Measurements from ENCODE around the gene USP10. TPM values are rescaled to one million over a fixed set of nuclear protein-coding genes. Genes with fewer than 3 reads are reported as not detected.

The USP10 gene
- total and polyA plus RNA-seq, 2 donors from 2014 or later: 36.8 to 79.5 TPM

DNA sequence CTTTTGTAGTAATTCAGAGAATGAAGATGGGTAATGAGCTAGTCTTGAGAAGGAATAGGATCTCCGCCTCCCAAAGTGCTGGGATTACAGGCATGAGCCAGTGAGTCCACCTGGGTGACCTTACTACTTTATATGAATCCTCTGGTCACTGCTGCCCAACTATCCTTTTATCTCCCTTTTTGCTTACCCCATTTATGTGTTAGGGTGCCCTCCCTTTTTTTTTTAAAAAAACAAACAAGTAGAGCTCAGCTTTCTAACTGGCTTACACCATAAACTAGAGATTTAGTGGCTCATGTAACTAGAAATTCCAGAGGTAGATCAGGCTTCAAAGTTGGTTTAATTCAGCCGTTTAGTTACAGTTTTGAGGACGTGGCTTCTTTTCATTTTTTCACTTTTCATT, 15.6 kb downstream of the USP10 start:
- Histone ChIP-seq H3K4me3 (ENCODE audit: low read length in 3 of 3) (no peak overlapping the region), H3K27ac (ENCODE audit: low read depth in 2 of 2, low read length in 2 of 2) (no peak overlapping the region), H3K4me1 (ENCODE audit: control insufficient read depth in 2 of 3, insufficient read depth in 2 of 3, low read depth in 1 of 3, low read length in 3 of 3) (peaks cover 0 to 8% (median 5%) of the 10 kb centered on the region in 3 donors), H3K27me3 (ENCODE audit: control insufficient read depth, insufficient read depth, low read length) (no peaks in the 10 kb centered on the region), H3K9me3 (ENCODE audit: control insufficient read depth in 2 of 3, insufficient read depth in 1 of 3, low read length in 3 of 3) (no peaks in the 10 kb centered on the region), H3K9ac (ENCODE audit: low read length in 3 of 3) (no peak overlapping the region), H3K36me3 (ENCODE audit: control insufficient read depth in 2 of 3, insufficient read depth in 3 of 3, low read length in 3 of 3) (peaks cover 0 to 2% (median 0%) of the 10 kb centered on the region in 3 donors)
- intact Hi-C loops (cut with DNase I): no loop called here
- peak in 2 of 5 donors; percentile 54 to 63 for DNase-seq
- no peak for FAIRE-seq
- TF ChIP-seq, protein P1, sequence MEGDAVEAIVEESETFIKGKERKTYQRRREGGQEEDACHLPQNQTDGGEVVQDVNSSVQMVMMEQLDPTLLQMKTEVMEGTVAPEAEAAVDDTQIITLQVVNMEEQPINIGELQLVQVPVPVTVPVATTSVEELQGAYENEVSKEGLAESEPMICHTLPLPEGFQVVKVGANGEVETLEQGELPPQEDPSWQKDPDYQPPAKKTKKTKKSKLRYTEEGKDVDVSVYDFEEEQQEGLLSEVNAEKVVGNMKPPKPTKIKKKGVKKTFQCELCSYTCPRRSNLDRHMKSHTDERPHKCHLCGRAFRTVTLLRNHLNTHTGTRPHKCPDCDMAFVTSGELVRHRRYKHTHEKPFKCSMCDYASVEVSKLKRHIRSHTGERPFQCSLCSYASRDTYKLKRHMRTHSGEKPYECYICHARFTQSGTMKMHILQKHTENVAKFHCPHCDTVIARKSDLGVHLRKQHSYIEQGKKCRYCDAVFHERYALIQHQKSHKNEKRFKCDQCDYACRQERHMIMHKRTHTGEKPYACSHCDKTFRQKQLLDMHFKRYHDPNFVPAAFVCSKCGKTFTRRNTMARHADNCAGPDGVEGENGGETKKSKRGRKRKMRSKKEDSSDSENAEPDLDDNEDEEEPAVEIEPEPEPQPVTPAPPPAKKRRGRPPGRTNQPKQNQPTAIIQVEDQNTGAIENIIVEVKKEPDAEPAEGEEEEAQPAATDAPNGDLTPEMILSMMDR (IDR thresholded peaks at IDR 0.05; ENCODE audit: borderline replicate concordance, extremely low read depth, insufficient read depth): no peak

DNA sequence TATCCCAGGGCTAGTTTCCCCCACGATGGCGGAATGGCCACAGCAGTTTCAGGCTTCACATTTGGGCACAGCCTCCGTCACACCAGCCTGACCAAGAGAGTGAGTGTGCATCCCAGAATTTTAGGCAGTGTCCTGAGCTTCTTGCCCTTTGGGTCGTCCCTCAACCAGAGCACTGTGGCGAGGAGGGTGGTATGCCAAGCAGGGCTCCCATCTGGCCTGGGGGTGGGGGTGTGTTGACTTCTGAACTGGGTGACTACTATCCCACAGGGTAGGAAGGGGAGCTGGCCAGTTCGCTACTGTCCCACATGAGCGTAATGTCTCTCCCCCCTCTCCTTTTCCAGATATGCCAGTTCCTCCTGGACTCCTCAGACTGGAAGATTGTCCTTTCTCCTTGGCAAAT, 16.1 kb downstream of the USP10 start:
- FAIRE-seq (no peak), DNase-seq (no peak)
- peaks cover 0 to 8% (median 5%) of the 10 kb centered on the region in 3 donors for H3K4me1 ChIP-seq (ENCODE audit: control insufficient read depth in 2 of 3, insufficient read depth in 2 of 3, low read depth in 1 of 3, low read length in 3 of 3)
- H3K9ac ChIP-seq (ENCODE audit: low read length in 3 of 3): no peak overlapping the region
- H3K4me3 ChIP-seq (ENCODE audit: low read length in 3 of 3): no peak overlapping the region
- no peaks in the 10 kb centered on the region for H3K9me3 ChIP-seq (ENCODE audit: control insufficient read depth in 2 of 3, insufficient read depth in 1 of 3, low read length in 3 of 3)
- intact Hi-C loops (cut with DNase I): no loop called here
- TF ChIP-seq, protein P1 (IDR thresholded peaks at IDR 0.05; ENCODE audit: borderline replicate concordance, extremely low read depth, insufficient read depth): no peak
- no peaks in the 10 kb centered on the region for H3K27me3 ChIP-seq (ENCODE audit: control insufficient read depth, insufficient read depth, low read length)
- H3K36me3 ChIP-seq (ENCODE audit: control insufficient read depth in 2 of 3, insufficient read depth in 3 of 3, low read length in 3 of 3): peaks cover 0 to 2% (median 0%) of the 10 kb centered on the region in 3 donors
- no peak overlapping the region for H3K27ac ChIP-seq (ENCODE audit: low read depth in 2 of 2, low read length in 2 of 2)

DNA sequence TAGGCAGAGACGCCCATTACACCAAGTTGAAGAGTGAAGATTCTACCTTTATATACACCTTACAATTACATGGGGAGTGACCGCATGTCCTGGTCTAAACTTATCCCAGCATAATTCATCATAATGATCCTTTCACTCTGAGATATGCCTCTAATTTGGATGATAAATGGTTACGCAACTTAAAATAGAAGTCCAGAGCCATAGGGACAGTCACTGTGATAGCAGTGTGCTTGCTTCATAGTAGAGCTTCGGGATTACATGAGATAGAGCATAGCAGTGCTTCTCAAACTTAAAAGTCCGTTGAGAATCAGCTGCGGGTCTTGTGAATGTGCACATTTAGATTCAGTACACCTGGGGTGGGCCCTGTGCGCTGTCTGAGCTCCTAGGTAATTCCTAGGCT, 16.9 kb downstream of the USP10 start:
- TF ChIP-seq, protein P1 (IDR thresholded peaks at IDR 0.05; ENCODE audit: borderline replicate concordance, extremely low read depth, insufficient read depth): no peak
- Histone ChIP-seq H3K9me3 (ENCODE audit: control insufficient read depth in 2 of 3, insufficient read depth in 1 of 3, low read length in 3 of 3) (no peaks in the 10 kb centered on the region), H3K27ac (ENCODE audit: low read depth in 2 of 2, low read length in 2 of 2) (no peak overlapping the region), H3K4me3 (ENCODE audit: low read length in 3 of 3) (no peak overlapping the region), H3K36me3 (ENCODE audit: control insufficient read depth in 2 of 3, insufficient read depth in 3 of 3, low read length in 3 of 3) (peaks cover 0 to 2% (median 0%) of the 10 kb centered on the region in 3 donors), H3K9ac (ENCODE audit: low read length in 3 of 3) (no peak overlapping the region), H3K4me1 (ENCODE audit: control insufficient read depth in 2 of 3, insufficient read depth in 2 of 3, low read depth in 1 of 3, low read length in 3 of 3) (peaks cover 0 to 8% (median 5%) of the 10 kb centered on the region in 3 donors), H3K27me3 (ENCODE audit: control insufficient read depth, insufficient read depth, low read length) (no peaks in the 10 kb centered on the region)
- intact Hi-C loops (cut with DNase I): no loop called here
- FAIRE-seq: no peak
- DNase-seq: no peak

DNA sequence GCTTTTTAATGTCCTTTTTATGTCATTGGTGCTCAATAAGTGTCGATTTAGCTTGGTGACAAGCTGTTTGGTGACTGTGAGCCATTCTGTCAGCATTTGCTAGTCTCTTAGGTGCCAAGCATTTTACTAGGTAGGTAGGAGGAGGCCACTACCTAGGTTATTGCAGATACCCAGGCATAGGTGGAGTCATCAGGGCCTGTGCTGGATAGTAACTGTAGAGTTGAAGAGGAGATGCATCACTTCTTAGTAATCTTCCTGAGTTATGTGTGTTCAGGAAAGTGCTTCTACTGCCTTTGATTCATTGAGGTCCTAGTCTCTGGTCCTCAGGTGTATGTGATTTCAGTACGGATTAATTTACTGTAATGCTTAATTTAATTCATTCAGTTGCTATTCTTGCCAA, 17.7 kb downstream of the USP10 start:
- no peak overlapping the region for H3K27ac ChIP-seq (ENCODE audit: low read depth in 2 of 2, low read length in 2 of 2)
- no peak overlapping the region for H3K9ac ChIP-seq (ENCODE audit: low read length in 3 of 3)
- FAIRE-seq (no peak), DNase-seq (no peak)
- intact Hi-C loops (cut with DNase I): no loop called here
- H3K27me3 ChIP-seq (ENCODE audit: control insufficient read depth, insufficient read depth, low read length): no peaks in the 10 kb centered on the region
- no peaks in the 10 kb centered on the region for H3K9me3 ChIP-seq (ENCODE audit: control insufficient read depth in 2 of 3, insufficient read depth in 1 of 3, low read length in 3 of 3)
- peaks cover 0 to 2% (median 0%) of the 10 kb centered on the region in 3 donors for H3K36me3 ChIP-seq (ENCODE audit: control insufficient read depth in 2 of 3, insufficient read depth in 3 of 3, low read length in 3 of 3)
- H3K4me3 ChIP-seq (ENCODE audit: low read length in 3 of 3): no peak overlapping the region
- TF ChIP-seq, protein P1 (IDR thresholded peaks at IDR 0.05; ENCODE audit: borderline replicate concordance, extremely low read depth, insufficient read depth): no peak
- peaks cover 0 to 6% (median 5%) of the 10 kb centered on the region in 3 donors for H3K4me1 ChIP-seq (ENCODE audit: control insufficient read depth in 2 of 3, insufficient read depth in 2 of 3, low read depth in 1 of 3, low read length in 3 of 3)
